ENCODE measurements around the gene C11orf86.

- TF ChIP-seq USF2 (IDR thresholded peaks at IDR 0.05; ENCODE audit: low read length) (no peak), NANOG (IDR thresholded peaks at IDR 0.05; ENCODE audit: insufficient read depth, low read depth, low read length, poor library complexity, severe bottlenecking) (no peak), KDM5A (IDR thresholded peaks at IDR 0.05; ENCODE audit: low read length) (no peak), CTCF (IDR thresholded peaks at IDR 0.05; ENCODE audit: control extremely low read depth in 1 of 3, insufficient read depth in 1 of 3, low read depth in 1 of 3, low read length in 3 of 3) (no peak), EGR1 (IDR thresholded peaks at IDR 0.05; ENCODE audit: borderline replicate concordance, low read depth, low read length) (no peak), TAF1 (IDR thresholded peaks at IDR 0.05; ENCODE audit: low read depth, low read length) (no peak)
Observed at GRCh38 chr11:66950112-66950535, 25.0 kb upstream of the C11orf86 start.
